AG09309 (cell line): ENCODE data around the gene MFSD2A.

ENCODE experiments used
- DNase-seq: peaks from one replicate; pipeline ENCODE4 v3.0.0-alpha.2; 2010; ENCODE audit warnings: low read depth
- H3K4me3 ChIP-seq: 2 replicates; pipeline ENCODE4 v1.5.1; 2011; ENCODE audit warnings: mild to moderate bottlenecking, low read depth, low read length, moderate library complexity; ENCODE audit not compliant: control insufficient read depth
- TF ChIP-seq, protein P1 (sequence below): IDR thresholded peaks from 2 replicates; pipeline ENCODE4 v1.5.1; 2011; ENCODE audit warnings: mild to moderate bottlenecking, low read depth, low read length, inconsistent platforms; ENCODE audit not compliant: insufficient read depth, control insufficient read depth; ENCODE audit errors: missing control alignments

The MFSD2A gene

DNA sequence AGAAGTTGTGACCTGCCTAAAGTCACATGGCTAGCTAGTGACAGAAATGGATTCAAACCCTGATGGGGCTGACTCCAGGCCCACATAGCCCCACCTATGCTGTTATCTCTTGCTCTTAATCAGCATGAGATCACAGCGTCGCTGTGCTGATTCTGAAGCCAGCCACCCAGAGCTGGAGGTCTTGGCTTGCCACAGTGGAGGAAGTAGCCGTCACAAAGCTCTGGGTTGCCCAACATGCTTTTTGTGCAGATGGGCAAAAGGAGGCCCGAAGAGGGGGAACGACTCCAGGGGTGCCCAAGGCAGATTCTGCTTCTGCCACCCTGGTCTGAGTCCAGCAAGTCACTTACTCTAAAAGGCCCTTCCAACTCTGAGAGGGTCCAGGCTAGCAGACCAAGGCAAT is 14.7 kb upstream of the MFSD2A start:
- H3K4me3 ChIP-seq = no peak overlapping the region
- TF ChIP-seq, protein P1, sequence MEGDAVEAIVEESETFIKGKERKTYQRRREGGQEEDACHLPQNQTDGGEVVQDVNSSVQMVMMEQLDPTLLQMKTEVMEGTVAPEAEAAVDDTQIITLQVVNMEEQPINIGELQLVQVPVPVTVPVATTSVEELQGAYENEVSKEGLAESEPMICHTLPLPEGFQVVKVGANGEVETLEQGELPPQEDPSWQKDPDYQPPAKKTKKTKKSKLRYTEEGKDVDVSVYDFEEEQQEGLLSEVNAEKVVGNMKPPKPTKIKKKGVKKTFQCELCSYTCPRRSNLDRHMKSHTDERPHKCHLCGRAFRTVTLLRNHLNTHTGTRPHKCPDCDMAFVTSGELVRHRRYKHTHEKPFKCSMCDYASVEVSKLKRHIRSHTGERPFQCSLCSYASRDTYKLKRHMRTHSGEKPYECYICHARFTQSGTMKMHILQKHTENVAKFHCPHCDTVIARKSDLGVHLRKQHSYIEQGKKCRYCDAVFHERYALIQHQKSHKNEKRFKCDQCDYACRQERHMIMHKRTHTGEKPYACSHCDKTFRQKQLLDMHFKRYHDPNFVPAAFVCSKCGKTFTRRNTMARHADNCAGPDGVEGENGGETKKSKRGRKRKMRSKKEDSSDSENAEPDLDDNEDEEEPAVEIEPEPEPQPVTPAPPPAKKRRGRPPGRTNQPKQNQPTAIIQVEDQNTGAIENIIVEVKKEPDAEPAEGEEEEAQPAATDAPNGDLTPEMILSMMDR = no peak
- no peak for DNase-seq

DNA sequence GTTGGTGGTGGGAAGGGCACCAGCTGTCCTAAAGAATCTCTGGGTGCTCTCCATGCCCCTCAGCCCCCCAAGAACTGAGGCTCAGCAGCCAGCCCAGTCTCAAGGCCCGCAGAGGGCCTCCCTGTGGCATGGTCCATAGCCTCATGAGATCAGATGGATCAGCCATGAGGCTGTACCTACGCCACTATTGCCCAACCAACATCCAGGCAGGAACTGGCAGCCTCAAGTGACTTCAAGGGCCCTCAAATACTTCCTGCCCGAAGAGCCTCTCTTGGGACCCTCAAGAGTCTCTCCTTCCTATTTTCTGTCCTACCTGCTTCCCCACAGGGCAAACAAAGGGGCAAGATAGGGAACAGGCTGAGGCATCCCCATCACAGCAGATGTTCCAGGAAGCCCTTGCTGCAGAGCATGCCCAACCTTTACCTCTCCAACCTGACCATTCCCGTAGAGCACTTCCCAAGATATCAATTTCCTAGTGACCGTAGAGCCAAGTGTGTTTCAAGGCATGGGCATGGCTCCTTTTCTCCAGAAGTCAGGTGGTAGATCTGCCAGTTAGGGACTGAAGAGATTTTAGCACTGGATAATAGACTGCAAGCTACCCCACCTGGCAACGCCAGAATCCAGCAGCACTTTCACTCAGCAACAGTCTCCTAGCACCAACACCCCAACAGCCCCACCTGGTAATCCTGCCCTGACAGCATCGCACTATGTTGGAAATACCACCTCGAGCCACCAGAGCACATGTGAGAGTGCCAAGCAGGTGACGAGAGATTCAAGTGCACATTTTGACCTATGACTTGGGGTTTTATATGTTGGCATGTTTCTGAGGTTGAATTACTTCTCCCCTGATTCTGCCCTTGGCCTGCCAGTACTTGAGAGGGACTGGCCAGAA is 13.7 kb upstream of the MFSD2A start:
- TF ChIP-seq, protein P1 = no peak
- DNase-seq = no peak
- H3K4me3 ChIP-seq = no peak overlapping the region

DNA sequence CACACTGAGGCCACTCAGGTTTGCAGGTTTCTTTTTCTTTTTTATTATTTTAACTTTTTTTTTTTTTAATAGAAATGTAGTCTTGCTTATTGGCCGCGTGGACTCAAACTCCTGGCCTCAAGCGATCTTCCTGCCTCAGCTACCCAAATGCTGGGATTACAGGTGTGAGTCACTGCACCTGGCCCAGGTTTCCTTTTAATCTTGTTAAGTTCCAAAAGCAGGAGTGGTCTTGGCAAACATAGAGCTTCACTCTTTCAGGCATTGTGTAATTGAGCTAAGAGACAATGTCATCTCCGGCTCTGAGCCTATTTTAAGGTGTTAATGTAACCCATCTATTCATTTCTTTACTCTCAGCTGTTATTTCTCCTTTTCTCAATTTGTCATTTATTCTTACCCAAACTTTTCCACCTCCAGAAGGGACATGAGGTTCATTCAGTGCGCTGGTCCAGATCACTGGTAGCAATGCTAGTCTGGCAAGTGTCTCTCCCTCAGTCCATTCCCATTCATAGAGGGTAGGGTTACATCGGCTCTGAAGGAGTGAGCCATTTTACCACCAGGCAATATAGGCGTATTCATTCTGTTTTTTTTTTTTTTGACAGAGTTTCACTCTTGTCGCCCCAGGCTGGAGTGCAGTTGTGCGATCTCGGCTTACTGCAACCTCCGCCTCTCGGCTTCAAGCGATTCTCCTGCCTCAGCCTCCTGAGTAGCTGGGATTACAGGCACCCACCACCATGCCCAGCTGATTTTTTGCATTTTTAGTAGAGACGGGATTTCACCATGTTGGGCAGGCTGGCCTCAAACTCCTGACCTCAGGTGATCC is 11.3 kb upstream of the MFSD2A start:
- TF ChIP-seq, protein P1 = no peak
- no peak for DNase-seq
- H3K4me3 ChIP-seq = no peak overlapping the region

DNA sequence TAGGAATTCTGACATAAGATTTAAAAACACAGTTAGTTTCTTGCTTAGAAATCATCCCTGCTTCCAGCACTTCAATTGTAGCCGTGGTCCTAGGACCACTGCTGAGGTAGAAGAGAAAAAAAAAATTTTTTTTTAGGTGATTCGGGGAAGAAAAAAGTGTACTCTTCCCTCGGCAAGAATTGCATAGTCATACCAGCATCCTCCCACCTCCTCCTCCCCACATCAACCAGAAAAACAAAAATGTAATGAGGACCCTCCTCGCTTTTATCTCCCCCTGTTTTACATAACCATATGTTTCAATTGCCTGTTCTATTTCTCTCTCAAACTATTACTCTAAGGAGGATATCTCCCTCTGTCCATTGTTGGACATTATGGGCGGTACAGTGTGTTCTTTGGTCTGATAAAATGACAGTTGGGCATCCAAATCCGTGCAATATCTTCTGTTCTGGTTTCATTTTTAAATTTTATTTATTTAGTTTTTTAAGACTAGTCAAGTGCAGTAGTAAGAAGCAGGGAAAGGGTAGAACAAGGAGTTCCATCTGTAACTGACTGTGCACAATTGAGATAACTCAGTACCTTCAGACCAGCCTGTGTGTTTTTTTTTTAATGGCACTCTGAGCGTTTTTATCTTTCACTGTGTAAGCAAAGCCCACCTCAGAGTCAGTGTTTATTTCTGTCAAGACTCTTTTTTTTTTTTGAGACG is 10.4 kb upstream of the MFSD2A start:
- TF ChIP-seq, protein P1 = no peak
- no peak overlapping the region for H3K4me3 ChIP-seq
- no peak for DNase-seq

DNA sequence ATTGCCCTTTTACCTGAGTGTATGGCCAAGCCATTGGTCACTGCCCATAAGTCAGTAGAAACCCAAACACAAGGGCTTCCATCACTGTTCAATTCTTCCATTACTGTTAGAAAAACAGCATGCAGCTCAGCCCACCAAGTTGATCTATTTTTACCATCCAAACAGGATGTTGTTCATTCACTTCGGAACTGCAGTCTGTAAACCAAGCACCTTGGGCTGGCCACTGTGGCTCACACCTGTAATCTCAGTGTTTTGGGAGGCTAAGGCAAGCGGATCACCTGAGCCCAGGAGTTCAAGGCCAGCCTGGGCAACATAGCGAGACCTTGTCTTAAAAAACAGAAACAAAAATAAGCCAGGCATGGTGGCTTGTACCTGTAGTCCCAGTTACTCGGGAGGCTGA is 8.7 kb upstream of the MFSD2A start:
- TF ChIP-seq, protein P1 = no peak
- no peak for DNase-seq

DNA sequence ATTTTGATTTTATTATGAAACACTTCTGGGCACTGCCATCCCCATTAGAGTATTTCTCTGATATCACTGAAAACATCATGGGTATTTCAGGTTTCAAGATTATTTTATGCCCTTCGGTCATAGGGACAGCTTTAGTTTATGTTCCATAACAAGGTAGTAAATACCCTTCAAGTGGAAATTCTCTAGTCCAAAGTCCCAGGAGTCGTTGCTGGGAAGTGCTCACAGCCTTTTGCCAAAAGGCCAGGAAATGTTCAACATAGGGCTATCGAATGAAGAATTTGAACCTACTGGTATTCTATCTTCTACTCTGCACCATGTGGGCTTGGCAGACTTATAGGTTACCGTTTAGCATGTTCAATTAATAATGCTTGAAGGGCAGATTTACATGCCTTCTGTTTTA is 7.7 kb upstream of the MFSD2A start:
- TF ChIP-seq, protein P1 = no peak
- H3K4me3 ChIP-seq = no peak overlapping the region
- no peak for DNase-seq

More for the DNA sequence above, 8.7 kb upstream of the MFSD2A start:
- H3K4me3 ChIP-seq = no peak overlapping the region
